HepG2 (cell line): ENCODE measurements around the gene NR2F6. TPM values are rescaled to one million over a fixed set of nuclear protein-coding genes. Genes with fewer than 3 reads are reported as not detected.

Source experiments
- ATAC-seq: fragments of 200-7000 bp; cut with Tn5 transposase; 3 replicates; pipeline ENCODE4 v1.9.1; 2020; ENCODE audit warnings: mild to moderate bottlenecking, moderate library complexity
- BruUV-seq: library from RNA; stranded (reverse); fragments of 400-500 nt; replicated peaks from 2 replicates; lab custom pipeline; 2021; lab: Mats Ljungman, UMichigan
- CTCF ChIA-PET: fragments of 300-600 bp; formaldehyde crosslinking; extraction: SDS; loops from one replicate; lab custom pipeline; 2021; ENCODE audit warnings: low total read pairs, inconsistent platforms, low intra/inter-chr PET ratio; lab: Yijun Ruan, JAX
- POLR2A ChIA-PET: fragments of 350-600 bp; sonication (Branson Sonifier 250); formaldehyde crosslinking; loops from one replicate; lab custom pipeline; 2020; ENCODE audit warnings: antibody characterized with exemption, inconsistent platforms; lab: Yijun Ruan, JAX
- DNase-seq: peaks from one replicate; pipeline ENCODE4 v3.0.0-alpha.2; 2015; ENCODE audit warnings: low spot score
- FAIRE-seq: peaks from 3 replicates; lab custom pipeline; 2011; peaks lifted over from hg19 to GRCh38; lab: Jason Lieb, UNC
- H2AFZ ChIP-seq: one replicate; pipeline ENCODE4 v1.6.1; 2011; ENCODE audit warnings: low read length, inconsistent platforms
- H3K27ac ChIP-seq: fragments of 300-600 bp; 3 replicates; pipeline ENCODE4 v1.8.0; 2011; ENCODE audit warnings: mixed run types, mild to moderate bottlenecking, mixed read lengths, low read length, inconsistent platforms; ENCODE audit not compliant: insufficient read depth; ENCODE audit errors: extremely low read length
- H3K27me3 ChIP-seq, 2 experiments: fragments of 200-600 bp in 1 of 2; 2 replicates in 1 of 2; 3 replicates in 1 of 2; pipeline versions ENCODE4 v1.6.0 to v1.8.0; 2011; ENCODE audit warnings: low read length in 2 of 2, mild to moderate bottlenecking in 2 of 2, moderate library complexity in 2 of 2, inconsistent platforms in 1 of 2; ENCODE audit not compliant: insufficient read depth in 2 of 2, control insufficient read depth in 1 of 2
- H3K36me3 ChIP-seq, 2 experiments: fragments of 200-600 bp in 1 of 2; replicated peaks in 1 of 2; 2 replicates in 1 of 2; 3 replicates in 1 of 2; pipeline versions ENCODE4 v1.5.1 to v1.8.0; 2011; ENCODE audit warnings: low read length in 2 of 2, inconsistent platforms in 1 of 2; ENCODE audit not compliant: insufficient read depth in 2 of 2, control insufficient read depth in 1 of 2
- H3K4me1 ChIP-seq: 2 replicates; pipeline ENCODE4 v1.5.1; 2012; ENCODE audit warnings: low read length, inconsistent platforms; ENCODE audit not compliant: insufficient read depth
- H3K4me2 ChIP-seq: 2 replicates; pipeline ENCODE4 v1.6.0; 2011; ENCODE audit warnings: low read depth, low read length, inconsistent platforms
- H3K4me3 ChIP-seq, 3 experiments: fragments of 200-600 bp in 1 of 3; sonication (generic), shearing (Covaris generic) in 1 of 3; replicated peaks in 1 of 3; 2 replicates each; pipeline ENCODE4 v1.5.1; 2011 to 2016; ENCODE audit warnings: low read length in 3 of 3, inconsistent platforms in 2 of 3, low read depth in 2 of 3, mild to moderate bottlenecking in 2 of 3, control low read depth in 1 of 3, mixed read lengths in 1 of 3; ENCODE audit not compliant: insufficient read depth in 1 of 3
- H3K79me2 ChIP-seq: one replicate; pipeline ENCODE4 v1.6.1; 2011; ENCODE audit warnings: low read length, inconsistent platforms; ENCODE audit not compliant: insufficient read depth
- H3K9ac ChIP-seq: 2 replicates; pipeline ENCODE4 v1.6.0; 2011; ENCODE audit warnings: mild to moderate bottlenecking, low read depth, low read length, inconsistent platforms; ENCODE audit not compliant: insufficient read depth
- H3K9me3 ChIP-seq: 2 replicates; pipeline ENCODE4 v1.5.1; 2012; ENCODE audit warnings: mild to moderate bottlenecking, low read length
- H4K20me1 ChIP-seq: 2 replicates; pipeline ENCODE4 v1.6.0; 2011; ENCODE audit warnings: inconsistent platforms, mild to moderate bottlenecking, low read length, moderate library complexity; ENCODE audit not compliant: insufficient read depth
- CREM ChIP-seq, 2 experiments: sonication (generic) in 1 of 2; formaldehyde crosslinking in 1 of 2; IDR thresholded peaks; 2 replicates each; pipeline versions ENCODE4 v1.4.0 to v1.6.1; 2016 to 2020; ENCODE audit warnings: antibody characterized with exemption in 1 of 2, mild to moderate bottlenecking in 1 of 2, missing genetic modification reagents in 1 of 2
- ELK4 ChIP-seq: sonication (generic); formaldehyde crosslinking; IDR thresholded peaks from 2 replicates; pipeline ENCODE4 v1.9.0; 2021; ENCODE audit warnings: missing genetic modification reagents, borderline replicate concordance
- HDAC2 ChIP-seq: sonication (generic); formaldehyde crosslinking; IDR thresholded peaks from 2 replicates; pipeline ENCODE4 v1.4.0; 2020; ENCODE audit warnings: missing genetic modification reagents
- HNRNPLL ChIP-seq: fragments of 200-400 bp; formaldehyde crosslinking; IDR thresholded peaks from 2 replicates; pipeline ENCODE4 v1.6.1; 2017; ENCODE audit warnings: mild to moderate bottlenecking, low read depth, low read length; ENCODE audit not compliant: poor library complexity, severe bottlenecking
- JUN ChIP-seq: sonication (generic); formaldehyde crosslinking; IDR thresholded peaks from 2 replicates; pipeline ENCODE4 v1.4.0; 2020; ENCODE audit warnings: mild to moderate bottlenecking, missing genetic modification reagents
- MYPOP ChIP-seq: sonication (generic); formaldehyde crosslinking; IDR thresholded peaks from 2 replicates; pipeline ENCODE4 v1.8.1; 2023; ENCODE audit warnings: mild to moderate bottlenecking, moderate library complexity, missing genetic modification reagents
- NFIB ChIP-seq: sonication (generic); formaldehyde crosslinking; IDR thresholded peaks from 2 replicates; pipeline ENCODE4 v1.9.0; 2021; ENCODE audit warnings: missing genetic modification reagents, mild to moderate bottlenecking, borderline replicate concordance
- ONECUT2 ChIP-seq: sonication (generic); formaldehyde crosslinking; IDR thresholded peaks from 2 replicates; pipeline ENCODE4 v1.4.0; 2020; ENCODE audit warnings: missing genetic modification reagents
- POLR2A ChIP-seq, 2 experiments: IDR thresholded peaks; 2 replicates each; pipeline ENCODE4 v1.6.1; 2011; ENCODE audit warnings: low read depth in 2 of 2, low read length in 2 of 2, mild to moderate bottlenecking in 1 of 2, moderate library complexity in 1 of 2; ENCODE audit not compliant: insufficient read depth in 1 of 2
- RBAK ChIP-seq: sonication (generic); formaldehyde crosslinking; IDR thresholded peaks from 2 replicates; pipeline ENCODE4 v1.5.1; 2020; ENCODE audit warnings: mild to moderate bottlenecking, missing genetic modification reagents
- RBM22 ChIP-seq: fragments of 200-400 bp; formaldehyde crosslinking; optimal IDR thresholded peaks from 2 replicates; pipeline ENCODE3; 2017; ENCODE audit warnings: mild to moderate bottlenecking, low read length, moderate library complexity
- SIN3B ChIP-seq: fragments of 150-350 bp; IDR thresholded peaks from 2 replicates; pipeline ENCODE4 v1.6.1; 2014; ENCODE audit warnings: low read length
- SMAD9 ChIP-seq: sonication (generic); formaldehyde crosslinking; IDR thresholded peaks from 2 replicates; pipeline ENCODE4 v1.5.1; 2020; ENCODE audit warnings: mild to moderate bottlenecking, missing genetic modification reagents
- SMC3 ChIP-seq: IDR thresholded peaks from 2 replicates; pipeline ENCODE4 v1.6.1; 2011; ENCODE audit warnings: low read length, improper control_type of control experiment
- TBP ChIP-seq: sonication (generic); formaldehyde crosslinking; IDR thresholded peaks from 2 replicates; pipeline ENCODE4 v1.5.0; 2020; ENCODE audit warnings: missing genetic modification reagents
- TEAD3 ChIP-seq: optimal IDR thresholded peaks from 2 replicates; pipeline ENCODE3; 2016; ENCODE audit warnings: borderline replicate concordance
- ZNF160 ChIP-seq: sonication (generic); formaldehyde crosslinking; IDR thresholded peaks from 2 replicates; pipeline ENCODE4 v1.8.0; 2022; ENCODE audit warnings: mild to moderate bottlenecking, inconsistent platforms, missing genetic modification reagents
- ZNF180 ChIP-seq: sonication (generic); formaldehyde crosslinking; IDR thresholded peaks from 2 replicates; pipeline ENCODE4 v1.4.0; 2020; ENCODE audit warnings: low read depth, missing genetic modification reagents, borderline replicate concordance
- ZNF607 ChIP-seq: sonication (generic); formaldehyde crosslinking; IDR thresholded peaks from 2 replicates; pipeline ENCODE4 v1.5.1; 2020; ENCODE audit warnings: missing genetic modification reagents, mild to moderate bottlenecking, borderline replicate concordance
- ZNF678 ChIP-seq: sonication (generic); formaldehyde crosslinking; IDR thresholded peaks from 2 replicates; pipeline ENCODE4 v1.4.0; 2020; ENCODE audit warnings: mild to moderate bottlenecking, missing genetic modification reagents
- WGBS: methylation state at CpG from one replicate; pipeline ENCODE4 v1.1.6; 2017; ENCODE audit warnings: low lambda C conversion rate; 5-methylcytosine and 5-hydroxymethylcytosine counted together
- in situ Hi-C: cut with HindIII; loops from 2 replicates; pipeline ENCODE4 v1.10.0; 2017; ENCODE audit warnings: low pct_unique_long_range_greater_than_20kb; ENCODE audit not compliant: extremely low pct_ligation_motif_present
- intact Hi-C: fragments of 100-400 bp; cut with micrococcal nuclease; formaldehyde crosslinking; loops from one replicate; pipeline ENCODE4 v1.10.0; 2022; ENCODE audit not compliant: unreplicated experiment
- polyA plus RNA-seq, 8 experiments: library from polyadenylated mRNA; depleted of rRNA in 3 of 8; stranded (reverse) in 7 of 8; unstranded in 1 of 8; fragments of >200 nt; fragmentation: Illumina TruSeq in 4 of 8; extraction: Trizol in 4 of 8; gene quantifications; 2 replicates each; pipeline versions ENCODE4 v1.2.1 to v1.2.3, GENCODE V29; 2011 to 2016; ENCODE audit warnings: low read depth in 4 of 8, missing spikeins in 1 of 8, mixed read lengths in 1 of 8; ENCODE audit not compliant: insufficient read depth in 1 of 8
- total RNA-seq, 5 experiments: library from RNA; depleted of rRNA; stranded (reverse); fragments of >200 nt; fragmentation: Illumina TruSeq; extraction: Trizol; gene quantifications; 2 replicates each; pipeline ENCODE4 v1.2.3, GENCODE V29; 2016; ENCODE audit warnings: low read depth in 1 of 5
- TF ChIP-seq, protein P1 (sequence below): sonication (generic); formaldehyde crosslinking; IDR thresholded peaks from 2 replicates; pipeline ENCODE4 v1.8.1; 2023; ENCODE audit warnings: missing genetic modification reagents, inconsistent platforms, borderline replicate concordance

Gene NR2F6
- total and polyA plus RNA-seq, 2 of the 13 experiments (the other 11 are each of a cell fraction or from before 2014, with no cell fraction given), result 30.9 to 72.4 TPM

DNA sequence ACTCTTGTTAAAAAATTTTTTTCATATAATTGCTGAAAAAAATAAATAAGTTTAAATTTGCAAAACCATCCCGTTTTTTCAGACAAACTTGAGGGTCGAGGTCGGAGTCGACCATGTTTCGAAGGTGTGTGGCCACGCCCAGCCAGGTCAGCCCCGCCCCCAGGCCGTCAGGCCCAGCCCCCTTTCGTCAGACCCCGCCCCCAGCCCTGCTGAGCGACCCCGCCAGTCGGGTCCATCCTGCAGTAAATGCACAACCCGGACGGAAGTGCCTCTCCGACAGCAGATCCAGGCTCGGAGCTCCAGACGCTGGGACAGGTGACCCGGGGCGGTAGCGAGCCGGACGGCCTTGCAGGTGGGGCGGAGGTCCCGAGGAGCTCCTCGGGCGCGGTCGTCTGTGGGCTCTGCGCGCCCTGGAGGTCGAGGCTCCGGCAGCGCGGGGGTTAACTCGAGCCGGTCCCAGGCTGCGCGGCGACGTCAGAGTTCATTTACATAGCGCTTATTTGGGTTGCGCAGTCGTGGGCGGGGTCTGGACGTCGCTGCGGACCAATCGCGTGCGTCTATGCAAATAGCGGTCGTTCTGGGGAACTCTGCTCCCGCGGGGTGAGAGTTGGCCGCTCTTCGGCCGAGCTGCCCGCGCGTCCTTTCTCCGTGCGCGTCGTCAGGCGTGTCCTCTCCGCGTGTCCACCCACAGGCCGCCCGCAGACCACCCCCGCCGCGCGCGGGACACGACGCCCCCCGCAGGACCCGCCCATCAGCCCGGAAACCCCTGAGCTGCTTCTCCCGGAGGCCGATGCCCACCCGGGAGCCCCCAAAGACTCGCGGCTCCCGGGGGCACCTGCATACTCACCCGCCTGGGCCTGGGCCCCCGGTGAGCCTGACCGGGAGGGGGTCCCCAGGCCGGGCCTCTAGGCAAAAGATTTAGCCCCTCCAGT, 19.5 kb downstream of the NR2F6 start, which contains the start of gene OCEL1:
Gene OCEL1 (plus strand): TSS at position 225 of the 932 bp plus-strand sequence. CDS start 22 bp downstream, at position 247.
- Histone ChIP-seq H3K4me1 (peaks cover 23% of the 10 kb centered on the region), H4K20me1 (no peaks in the 10 kb centered on the region), H3K36me3 (peaks cover 3 to 8% of the 10 kb centered on the region in 2 experiments; a peak in 3 of 5 replicates), H3K4me3 (peak within 1 kb of the TSS; percentile 68 to 80 (median 79)), H2AFZ (no peak within 1 kb of the TSS), H3K27ac (peak within 1 kb of the TSS; percentile 94), H3K4me2 (peak within 1 kb of the TSS; percentile 77), H3K9ac (peak within 1 kb of the TSS; percentile 90), H3K79me2 (peaks cover 13% of the 10 kb centered on the region), H3K27me3 (no peaks in the 10 kb centered on the region; a peak in 1 of 5 replicates), H3K9me3 (no peaks in the 10 kb centered on the region)
- BruUV-seq, result no TSS peak
- DNase-seq (peak; percentile 95), FAIRE-seq (peak; percentile 89), ATAC-seq (peak; percentile 92)
- intact Hi-C loops, result loop anchor here (2.0 to 5.0 kb wide), 2 partner anchors 21 to 41 kb away; partner anchors contain the start of gene BABAM1
- 10% methylated on average over 2 of the region's 90 CpGs for WGBS
- ChIA-PET CTCF (interaction anchor here (0.6 to 1.2 kb wide), 2 partner anchors 35 to 129 kb away, joined by 3 to 4 read pairs; no protein-coding TSS in a partner anchor), POLR2A (interaction anchor here (0.7 to 8.5 kb wide), 21 partner anchors 9 to 150 kb away, joined by 3 to 178 read pairs (median 4); partner anchors contain the start of genes ABHD8, BABAM1, DDA1 and MRPL34)
- in situ Hi-C loops, result no loop called here
- TF ChIP-seq RBAK (CRISPR knock-in tag), result no peak
- peak; percentile 41; the same call in 1 of the 2 replicates for TF ChIP-seq ZNF160 (CRISPR knock-in tag)
- no peak for TF ChIP-seq SMAD9 (CRISPR knock-in tag)
- no peak for TF ChIP-seq ZNF180 (CRISPR knock-in tag)
- TF ChIP-seq SIN3B, result no peak
- TF ChIP-seq, protein P1, sequence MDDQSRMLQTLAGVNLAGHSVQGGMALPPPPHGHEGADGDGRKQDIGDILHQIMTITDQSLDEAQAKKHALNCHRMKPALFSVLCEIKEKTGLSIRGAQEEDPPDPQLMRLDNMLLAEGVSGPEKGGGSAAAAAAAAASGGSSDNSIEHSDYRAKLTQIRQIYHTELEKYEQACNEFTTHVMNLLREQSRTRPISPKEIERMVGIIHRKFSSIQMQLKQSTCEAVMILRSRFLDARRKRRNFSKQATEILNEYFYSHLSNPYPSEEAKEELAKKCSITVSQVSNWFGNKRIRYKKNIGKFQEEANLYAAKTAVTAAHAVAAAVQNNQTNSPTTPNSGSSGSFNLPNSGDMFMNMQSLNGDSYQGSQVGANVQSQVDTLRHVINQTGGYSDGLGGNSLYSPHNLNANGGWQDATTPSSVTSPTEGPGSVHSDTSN (CRISPR knock-in tag), result no peak
- TF ChIP-seq RBM22, result no peak
- TF ChIP-seq ELK4 (CRISPR knock-in tag), result no peak
- TF ChIP-seq MYPOP (CRISPR knock-in tag), result peak; percentile 66
- no peak for TF ChIP-seq NFIB
- TF ChIP-seq HNRNPLL, result peak; percentile 60
- TF ChIP-seq TBP (CRISPR knock-in tag), result no peak
- TF ChIP-seq CREM (IDR thresholded peaks at IDR 0.05), result peak; percentile 31; the same call in 1 of the 2 replicates
- no peak for TF ChIP-seq CREM (CRISPR knock-in tag; IDR thresholded peaks at IDR 0.05)
- no peak for TF ChIP-seq JUN
- no peak for TF ChIP-seq TEAD3 (CRISPR knock-in tag)
- peak; percentile 65; the same call in 1 of the 2 replicates for TF ChIP-seq ZNF678 (CRISPR knock-in tag)
- peak; percentile 87; the same call in 1 of the 2 replicates for TF ChIP-seq ZNF607 (CRISPR knock-in tag)
- TF ChIP-seq POLR2A (IDR thresholded peaks at IDR 0.05; ENCODE audit: insufficient read depth in 1 of 2, low read depth in 2 of 2, low read length in 2 of 2), result peak; percentile 93 to 97
- no peak for TF ChIP-seq SMC3
- no peak for TF ChIP-seq ONECUT2
- peak; percentile 8; the same call in 1 of the 2 replicates for TF ChIP-seq HDAC2 (CRISPR knock-in tag)
